ENCODE data around the gene MYLK. TPM values are rescaled to one million over a fixed set of nuclear protein-coding genes. Genes with fewer than 3 reads are reported as not detected.
A peak's percentile ranks its signal among the peaks of the same experiment; 100 is the strongest.

The MYLK gene
- total RNA-seq, 1 donor from 2014 or later, result 24.3 TPM

- DNase-seq (ENCODE audit: low read depth, low spot score), result no peak
Observed at GRCh38 chr3:123650101-123650500, 234.0 kb downstream of the MYLK start.

DNA sequence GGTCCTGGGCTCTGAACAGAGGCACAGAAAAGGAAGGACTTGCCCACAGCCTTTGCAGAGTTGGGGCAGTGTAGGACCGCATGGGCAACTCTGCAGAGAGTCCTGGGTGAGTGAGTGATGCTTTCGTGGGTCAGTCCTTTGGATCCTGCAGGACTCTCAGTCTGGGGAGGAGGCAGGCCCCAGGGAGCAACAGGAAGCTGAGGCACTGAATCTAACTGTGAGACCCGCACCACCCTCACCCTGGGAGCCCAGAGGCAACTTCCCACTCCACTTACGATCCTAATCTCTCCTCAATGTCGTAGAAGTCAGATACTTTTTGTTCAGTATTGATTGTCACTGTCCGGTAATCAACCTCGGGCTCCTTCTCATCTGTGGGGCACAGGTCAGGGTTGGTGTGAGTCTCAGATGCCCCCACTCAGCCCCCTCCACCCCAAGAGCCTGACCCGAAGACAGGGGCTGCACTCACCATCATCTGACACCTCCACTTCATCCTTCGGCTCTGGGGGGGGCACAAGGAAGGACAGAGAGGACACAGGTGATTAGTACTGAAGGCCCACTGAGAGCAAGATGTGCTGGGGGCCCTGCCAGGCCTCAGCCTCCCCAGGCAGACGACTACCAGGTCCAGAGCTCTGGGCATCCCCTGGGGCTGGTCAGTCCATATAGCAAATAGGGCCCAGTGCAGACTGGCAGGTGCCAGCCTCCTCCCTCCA lies 235.3 kb downstream of the MYLK start:
- DNase-seq (ENCODE audit: low read depth, low spot score), result no peak

- no peak for DNase-seq (ENCODE audit: low read depth, low spot score)
Observed at GRCh38 chr3:123644358-123644757, 239.8 kb downstream of the MYLK start.

GRCh38 chr3:123642957-123643330 lies 241.2 kb downstream of the MYLK start:
- DNase-seq (ENCODE audit: low read depth, low spot score), result no peak

DNA sequence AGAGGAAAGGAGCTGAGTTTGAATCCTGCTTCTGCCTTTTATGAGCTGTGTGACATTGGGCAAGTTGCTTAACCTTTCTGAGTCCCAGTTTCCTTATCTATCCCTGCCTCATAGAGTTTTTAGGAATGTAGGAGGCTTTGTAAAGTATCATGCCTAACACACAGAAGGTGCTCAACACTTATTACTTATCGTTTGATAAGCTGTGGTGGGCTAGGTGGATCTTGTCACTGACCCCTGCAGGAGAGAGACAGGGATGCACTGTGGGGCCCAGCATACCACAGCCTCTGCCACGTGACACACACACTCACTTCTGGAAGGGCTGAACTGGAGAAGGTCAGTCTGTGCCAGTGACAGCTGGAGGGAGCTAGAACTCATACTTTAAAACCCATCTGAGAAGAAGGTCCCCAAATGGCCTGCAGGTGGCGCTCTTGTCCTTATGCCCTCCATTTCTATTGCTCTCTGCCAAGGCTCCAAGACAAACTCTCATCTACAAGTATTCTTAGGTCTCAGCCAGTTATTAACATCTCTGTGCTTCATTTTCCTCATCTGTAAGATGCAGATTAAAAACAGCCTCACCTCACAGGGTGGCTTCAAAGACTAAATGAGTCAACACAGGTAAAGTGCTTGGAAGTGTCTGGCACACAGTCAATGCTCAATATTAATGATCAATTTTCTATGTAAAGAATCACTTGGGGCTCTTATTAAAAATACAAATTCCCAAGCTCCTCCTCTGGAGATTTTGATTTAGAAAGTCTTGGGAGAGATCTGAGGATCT lies 241.8 kb downstream of the MYLK start:
- peak; percentile 75 for DNase-seq (ENCODE audit: low read depth, low spot score)

DNA sequence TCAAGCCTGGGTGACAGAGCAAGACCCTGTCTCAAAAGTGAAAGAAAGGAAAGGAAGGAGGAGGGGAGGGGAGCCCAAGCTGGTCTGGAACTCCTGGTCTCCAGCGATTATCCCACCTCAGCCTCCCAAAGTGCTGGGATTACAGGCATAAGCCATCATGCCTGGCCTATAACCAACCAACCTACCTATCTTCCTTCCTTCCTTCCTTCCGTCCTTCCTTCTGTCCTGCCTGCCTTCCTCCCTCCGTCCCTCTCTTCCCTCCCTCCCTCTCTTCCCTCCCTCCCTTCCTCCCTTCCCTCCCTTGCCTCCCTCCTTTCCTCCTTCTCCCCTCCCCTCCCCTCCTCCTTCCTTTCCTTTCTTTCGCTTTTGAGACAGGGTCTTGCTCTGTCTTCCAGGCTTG lies 242.6 kb downstream of the MYLK start:
- no peak for DNase-seq (ENCODE audit: low read depth, low spot score)

GRCh38 chr3:123640740-123641462 lies 243.2 kb downstream of the MYLK start:
- DNase-seq (ENCODE audit: low read depth, low spot score), result no peak

DNA sequence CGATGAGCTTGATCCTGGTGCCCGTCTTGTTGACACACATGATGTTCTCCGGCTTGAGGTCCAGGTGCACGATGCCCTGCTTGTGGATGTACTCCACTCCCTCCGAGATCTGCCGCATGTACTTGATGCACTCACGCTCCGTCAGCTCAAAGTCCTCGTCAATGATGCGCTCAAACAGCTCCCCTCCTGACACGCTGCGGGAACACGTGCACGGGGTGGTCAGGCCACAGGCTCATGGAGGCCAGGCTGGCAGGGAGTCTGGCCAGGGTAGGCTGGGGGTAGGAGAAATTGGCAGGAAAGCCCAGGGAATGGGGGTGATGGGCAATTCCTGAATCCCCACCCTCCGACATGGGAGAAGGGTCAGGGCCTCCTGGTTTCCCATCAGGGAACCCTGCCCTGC lies 243.8 kb downstream of the MYLK start:
- no peak for DNase-seq (ENCODE audit: low read depth, low spot score)

GRCh38 chr3:123638936-123639689 lies 245.0 kb downstream of the MYLK start:
- DNase-seq (ENCODE audit: low read depth, low spot score), result no peak

DNA sequence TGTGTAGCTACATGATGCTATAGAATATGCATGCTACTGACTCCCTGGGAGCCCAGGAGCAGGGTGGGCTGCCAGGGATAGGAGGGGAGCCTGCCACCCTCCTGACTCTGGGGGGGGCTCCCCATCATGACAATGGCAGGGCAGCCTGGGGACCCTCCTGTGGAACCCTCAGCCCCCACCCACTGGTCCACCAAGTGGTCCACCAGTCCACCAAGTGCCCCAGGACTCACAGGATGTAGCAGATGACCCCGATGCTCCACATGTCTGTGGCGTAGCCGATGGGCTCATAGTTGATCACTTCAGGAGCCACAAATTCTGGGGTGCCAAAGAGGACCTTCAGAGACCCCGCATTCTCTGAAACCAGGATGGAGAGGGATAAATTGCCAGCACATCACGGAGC lies 246.3 kb downstream of the MYLK start:
- DNase-seq (ENCODE audit: low read depth, low spot score), result no peak

DNA sequence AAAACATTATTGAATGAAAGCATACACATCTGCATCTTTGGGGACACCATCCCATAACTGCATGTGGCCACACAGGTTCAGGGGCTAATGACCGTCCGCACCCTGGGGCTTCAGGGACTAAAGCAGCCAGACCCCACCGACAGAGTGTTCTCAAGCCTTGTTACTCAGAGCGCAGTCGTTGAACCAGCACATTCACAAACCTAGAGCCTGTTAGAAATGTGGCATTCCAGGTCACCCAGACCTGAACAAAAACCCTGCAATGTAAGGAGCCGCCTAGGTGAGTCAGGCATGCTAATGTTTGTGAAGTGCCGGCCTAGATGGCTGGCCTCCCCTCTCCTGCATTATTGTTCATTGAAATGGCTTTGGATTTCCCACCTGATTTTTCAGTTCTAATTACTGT lies 247.0 kb downstream of the MYLK start:
- no peak for DNase-seq (ENCODE audit: low read depth, low spot score)

GRCh38 chr3:123636431-123636841 lies 247.7 kb downstream of the MYLK start:
- DNase-seq (ENCODE audit: low read depth, low spot score), result no peak

- DNase-seq (ENCODE audit: low read depth, low spot score), result no peak
Observed at GRCh38 chr3:123635717-123636116, 248.4 kb downstream of the MYLK start.

DNA sequence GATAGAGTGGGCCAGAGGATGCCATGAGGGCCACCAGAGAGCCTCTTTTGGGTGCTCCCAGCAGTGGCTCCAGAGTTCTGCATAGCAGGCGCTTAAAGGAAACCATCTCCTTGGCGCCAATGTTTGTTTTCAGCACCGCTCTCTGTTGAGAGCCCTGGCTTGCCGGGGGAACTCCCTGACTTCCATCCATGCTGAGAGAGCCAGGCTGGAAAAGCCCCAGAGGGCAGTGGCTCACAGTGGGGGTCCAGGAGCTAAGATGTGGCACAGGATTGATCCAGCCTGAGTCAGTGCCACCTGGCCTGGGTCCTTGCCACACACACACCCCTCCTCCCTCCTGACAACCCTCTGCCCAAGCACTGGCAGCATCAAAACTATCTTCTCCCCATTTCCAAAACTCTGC lies 248.9 kb downstream of the MYLK start:
- DNase-seq (ENCODE audit: low read depth, low spot score), result no peak

DNA sequence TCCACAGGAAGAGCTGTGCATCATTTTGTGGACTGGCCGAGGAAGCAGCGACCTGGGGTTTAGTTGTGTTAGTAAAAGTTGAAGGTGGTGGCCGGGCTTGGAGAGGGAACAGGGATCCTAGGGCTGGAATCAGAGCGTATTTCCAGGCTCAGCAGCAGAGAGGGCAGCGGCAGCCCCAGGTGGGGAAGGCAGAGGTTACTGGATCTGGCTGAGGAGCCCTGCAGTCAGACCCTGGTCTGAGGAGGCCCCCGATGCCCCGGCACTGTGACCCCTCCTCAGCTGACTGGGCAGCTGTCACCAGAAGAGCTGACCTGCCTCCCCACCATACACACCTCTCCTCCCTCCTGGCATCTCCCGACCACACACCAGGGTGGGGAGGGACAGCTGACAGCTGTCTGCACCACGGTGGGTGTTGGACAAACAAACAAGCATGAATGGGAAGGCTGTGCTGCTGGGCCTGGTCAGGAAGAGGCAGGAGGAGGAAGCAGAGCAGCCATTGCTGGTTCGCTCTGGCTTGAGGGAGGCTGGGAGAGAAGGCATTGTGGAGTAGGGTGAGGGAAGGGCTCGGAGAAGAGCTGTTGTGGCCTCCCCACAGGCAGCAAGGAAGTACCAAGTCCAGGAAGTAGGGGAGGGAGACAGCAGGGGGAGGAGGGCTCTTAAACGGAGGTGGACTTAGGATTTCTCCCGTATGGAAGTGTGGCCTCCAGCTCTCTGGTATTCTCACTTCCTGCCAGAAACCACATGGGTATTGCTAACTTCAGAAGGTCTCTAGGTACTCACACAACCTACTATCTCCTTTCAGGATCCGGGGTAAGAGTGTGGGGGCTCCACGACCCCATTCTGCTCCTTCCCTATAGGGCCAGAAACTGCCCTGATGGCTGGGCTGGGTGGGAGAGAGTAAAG lies 249.7 kb downstream of the MYLK start:
- no peak for DNase-seq (ENCODE audit: low read depth, low spot score)

GRCh38 chr3:123633530-123633929 lies 250.6 kb downstream of the MYLK start:
- no peak for DNase-seq (ENCODE audit: low read depth, low spot score)

DNA sequence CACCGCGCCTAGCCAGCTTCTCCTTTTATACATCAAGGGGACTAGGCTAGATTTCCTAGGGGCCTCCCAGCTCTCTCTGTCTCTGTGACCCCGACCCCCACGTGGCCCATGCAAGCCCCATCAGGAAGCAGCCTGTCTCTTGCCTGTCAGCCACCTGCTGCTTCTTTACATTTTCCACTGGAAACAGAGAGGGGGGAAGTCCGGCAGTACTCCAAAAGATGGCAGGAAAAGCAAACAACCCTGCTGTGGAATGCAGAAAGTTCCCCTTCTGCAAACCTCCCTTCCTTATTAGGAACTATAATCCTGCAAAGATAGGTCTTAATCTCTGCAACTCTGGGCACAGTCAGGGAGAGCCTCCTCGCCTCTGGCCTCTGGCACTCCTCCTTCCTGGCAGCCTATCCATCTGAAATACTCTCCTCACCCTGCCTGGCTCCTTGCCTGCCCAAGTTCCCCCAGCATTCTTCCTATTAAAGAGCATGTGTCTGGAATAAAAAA lies 251.9 kb downstream of the MYLK start:
- DNase-seq (ENCODE audit: low read depth, low spot score), result no peak

- no peak for DNase-seq (ENCODE audit: low read depth, low spot score)
Observed at GRCh38 chr3:123629747-123630047, 254.4 kb downstream of the MYLK start.

GRCh38 chr3:123628996-123629746 lies 255.0 kb downstream of the MYLK start:
- DNase-seq (ENCODE audit: low read depth, low spot score), result no peak
